Measurements from ENCODE around the gene GJC3.
"Not testable (repeated sequence)": the region's sequence is repeated elsewhere in the genome, so short reads cannot be mapped to it uniquely, and the experiment has no call there.

GJC3 gene

DNA sequence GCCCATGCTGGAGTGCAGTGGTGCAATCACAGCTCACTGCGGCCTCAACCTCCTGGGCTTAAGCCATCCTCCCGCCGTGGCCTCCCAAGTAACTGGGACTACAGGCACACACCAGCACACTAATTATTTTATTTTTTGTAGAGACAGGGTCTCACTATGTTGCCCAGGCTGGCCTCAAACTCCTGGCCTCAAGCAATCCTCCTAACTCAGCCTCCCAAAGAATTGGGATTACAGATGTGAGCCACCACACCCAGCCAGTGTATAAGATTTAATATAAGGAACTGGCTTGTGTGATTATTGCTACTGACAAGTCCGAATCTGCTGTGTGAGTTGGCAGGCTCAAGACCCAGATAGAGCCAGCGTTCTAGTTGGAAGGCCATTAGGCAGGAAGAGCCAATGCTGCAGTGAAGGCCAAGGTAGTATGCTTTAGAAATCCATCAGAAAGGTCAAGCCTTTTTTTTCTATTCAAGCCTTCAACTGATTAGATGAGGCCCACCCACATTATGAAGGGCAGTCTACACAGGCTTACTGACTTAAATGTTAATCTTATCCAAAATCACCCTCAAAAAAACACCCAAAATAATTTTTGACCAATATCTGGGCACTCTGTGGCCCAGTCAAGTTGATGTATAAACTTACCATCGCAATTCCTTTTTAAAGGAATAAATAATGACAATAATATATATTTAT is 29.4 kb downstream of the GJC3 start:
- peaks cover 18% of the 10 kb centered on the region for H3K36me3 Mint-ChIP-seq (ENCODE audit: low read depth)

DNA sequence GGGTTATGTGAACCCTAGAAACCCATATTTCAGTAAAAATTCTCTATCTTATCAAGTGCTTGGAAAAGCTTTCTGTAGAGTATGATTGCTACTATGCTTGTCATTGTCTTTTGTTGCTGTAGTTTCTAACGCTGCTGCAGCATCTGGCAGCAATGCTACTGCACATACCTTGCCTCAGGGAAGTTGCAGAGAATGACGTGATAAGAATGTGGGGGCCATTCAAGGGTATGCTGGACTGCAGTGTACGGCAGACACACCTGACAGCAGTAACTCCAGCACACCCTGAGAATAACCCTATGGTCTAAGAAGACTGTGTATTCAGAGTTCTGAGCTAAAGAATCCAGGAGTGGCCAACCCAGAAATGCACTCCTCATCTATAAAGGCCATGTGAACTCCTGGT is 30.6 kb downstream of the GJC3 start:
- H3K27me3 Mint-ChIP-seq (ENCODE audit: low read depth), result peaks cover 3% of the 10 kb centered on the region
- H3K4me1 Mint-ChIP-seq, result no peaks in the 10 kb centered on the region
- no peak overlapping the region for H3K4me3 Mint-ChIP-seq
- H3K27ac Mint-ChIP-seq, result no peak overlapping the region
- TF ChIP-seq, protein P1, sequence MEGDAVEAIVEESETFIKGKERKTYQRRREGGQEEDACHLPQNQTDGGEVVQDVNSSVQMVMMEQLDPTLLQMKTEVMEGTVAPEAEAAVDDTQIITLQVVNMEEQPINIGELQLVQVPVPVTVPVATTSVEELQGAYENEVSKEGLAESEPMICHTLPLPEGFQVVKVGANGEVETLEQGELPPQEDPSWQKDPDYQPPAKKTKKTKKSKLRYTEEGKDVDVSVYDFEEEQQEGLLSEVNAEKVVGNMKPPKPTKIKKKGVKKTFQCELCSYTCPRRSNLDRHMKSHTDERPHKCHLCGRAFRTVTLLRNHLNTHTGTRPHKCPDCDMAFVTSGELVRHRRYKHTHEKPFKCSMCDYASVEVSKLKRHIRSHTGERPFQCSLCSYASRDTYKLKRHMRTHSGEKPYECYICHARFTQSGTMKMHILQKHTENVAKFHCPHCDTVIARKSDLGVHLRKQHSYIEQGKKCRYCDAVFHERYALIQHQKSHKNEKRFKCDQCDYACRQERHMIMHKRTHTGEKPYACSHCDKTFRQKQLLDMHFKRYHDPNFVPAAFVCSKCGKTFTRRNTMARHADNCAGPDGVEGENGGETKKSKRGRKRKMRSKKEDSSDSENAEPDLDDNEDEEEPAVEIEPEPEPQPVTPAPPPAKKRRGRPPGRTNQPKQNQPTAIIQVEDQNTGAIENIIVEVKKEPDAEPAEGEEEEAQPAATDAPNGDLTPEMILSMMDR (IDR thresholded peaks at IDR 0.05; ENCODE audit: unreplicated experiment in 3 of 3), result no peak
- H3K9me3 Mint-ChIP-seq, result peaks cover 6% of the 10 kb centered on the region
- peaks cover 18% of the 10 kb centered on the region for H3K36me3 Mint-ChIP-seq (ENCODE audit: low read depth)

More for the DNA sequence above, 29.4 kb downstream of the GJC3 start:
- no peak overlapping the region for H3K27ac Mint-ChIP-seq
- peaks cover 6% of the 10 kb centered on the region for H3K9me3 Mint-ChIP-seq
- TF ChIP-seq, protein P1 (IDR thresholded peaks at IDR 0.05; ENCODE audit: unreplicated experiment in 3 of 3), result no peak
- peaks cover 5% of the 10 kb centered on the region for H3K27me3 Mint-ChIP-seq (ENCODE audit: low read depth)
- no peak overlapping the region for H3K4me3 Mint-ChIP-seq
- no peaks in the 10 kb centered on the region for H3K4me1 Mint-ChIP-seq

DNA sequence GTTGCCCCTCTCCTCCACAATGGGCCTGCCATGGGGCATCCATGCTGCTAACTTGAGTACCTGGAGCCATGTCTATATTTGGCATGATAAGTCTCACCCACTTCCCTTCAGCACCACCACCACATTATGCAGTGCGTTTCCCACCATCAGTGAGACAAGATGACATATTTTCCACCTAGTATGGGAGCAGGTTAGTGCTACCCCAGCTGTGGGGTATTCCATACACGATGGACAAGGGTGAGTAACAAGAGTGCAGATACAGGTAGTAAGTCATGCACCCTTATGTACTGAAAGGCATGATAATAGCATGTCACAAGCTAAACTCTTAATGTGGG is 31.4 kb downstream of the GJC3 start:
- TF ChIP-seq, protein P1 (IDR thresholded peaks at IDR 0.05; ENCODE audit: unreplicated experiment in 3 of 3), result no peak
- H3K27me3 Mint-ChIP-seq (ENCODE audit: low read depth), result peaks cover 3% of the 10 kb centered on the region
- no peaks in the 10 kb centered on the region for H3K4me1 Mint-ChIP-seq
- no peak overlapping the region for H3K27ac Mint-ChIP-seq
- peaks cover 18% of the 10 kb centered on the region for H3K36me3 Mint-ChIP-seq (ENCODE audit: low read depth)
- H3K4me3 Mint-ChIP-seq, result no peak overlapping the region
- peaks cover 6% of the 10 kb centered on the region for H3K9me3 Mint-ChIP-seq

DNA sequence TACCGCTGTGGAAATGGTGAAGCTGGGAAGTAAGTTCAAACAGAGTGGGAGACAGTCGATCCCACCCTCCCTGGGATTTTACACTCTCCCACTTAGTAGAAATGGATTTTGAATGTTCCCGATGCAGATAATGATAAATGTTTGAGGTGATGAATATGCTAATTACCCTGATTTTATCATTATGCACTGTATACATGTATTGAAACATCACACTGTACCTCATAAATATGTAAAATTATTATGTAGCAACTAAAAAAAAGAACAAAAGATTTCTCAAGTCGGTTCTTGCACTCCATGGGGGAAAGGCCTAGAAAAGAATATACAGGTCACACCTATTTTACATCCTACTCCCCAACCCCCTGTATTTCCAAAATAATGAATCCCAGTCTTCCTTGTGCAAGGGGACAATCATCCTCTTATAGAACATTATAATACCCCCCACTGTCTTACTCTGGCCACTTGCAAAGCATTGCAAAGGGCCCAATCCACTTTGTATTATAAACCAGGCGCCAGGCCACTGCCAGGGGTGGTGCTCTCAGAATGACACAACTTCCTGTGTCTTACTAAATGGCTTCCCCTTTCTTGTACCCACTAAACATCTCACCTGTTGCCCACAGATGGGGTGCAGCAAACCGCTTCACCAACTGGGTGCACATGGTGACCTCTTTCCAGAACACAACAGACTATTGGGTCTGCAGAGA is 31.9 kb downstream of the GJC3 start:
- Mint-ChIP-seq H3K36me3 (ENCODE audit: low read depth) (peaks cover 15% of the 10 kb centered on the region), H3K27me3 (ENCODE audit: low read depth) (peaks cover 3% of the 10 kb centered on the region), H3K4me1 (no peaks in the 10 kb centered on the region), H3K27ac (no peak overlapping the region), H3K9me3 (peaks cover 3% of the 10 kb centered on the region), H3K4me3 (no peak overlapping the region)
- TF ChIP-seq, protein P1 (IDR thresholded peaks at IDR 0.05; ENCODE audit: unreplicated experiment in 3 of 3), result no peak

DNA sequence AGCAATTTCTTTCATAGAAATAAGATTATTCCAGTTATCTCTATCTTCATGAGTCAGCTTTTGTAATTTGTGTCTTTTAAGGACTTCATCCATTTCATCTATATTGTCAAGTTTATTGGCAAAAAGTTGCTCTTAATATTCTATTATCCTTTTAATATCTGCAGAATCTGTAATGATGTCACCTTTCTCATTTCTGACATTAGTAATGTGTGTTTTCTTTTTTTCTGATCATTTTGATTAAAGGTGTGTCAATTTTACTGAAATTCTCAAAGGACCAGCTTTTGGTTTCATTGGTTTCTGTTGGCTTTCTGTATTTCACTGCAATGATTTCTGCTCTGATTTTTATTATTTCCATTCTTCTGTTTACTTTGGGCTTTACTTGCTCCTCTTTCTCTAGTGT is 34.7 kb downstream of the GJC3 start:
- Mint-ChIP-seq H3K27me3 (ENCODE audit: low read depth) (peaks cover 3% of the 10 kb centered on the region), H3K36me3 (ENCODE audit: low read depth) (peaks cover 10% of the 10 kb centered on the region), H3K9me3 (peaks cover 12% of the 10 kb centered on the region), H3K4me3 (no peak overlapping the region), H3K27ac (no peak overlapping the region), H3K4me1 (no peaks in the 10 kb centered on the region)
- TF ChIP-seq, protein P1 (IDR thresholded peaks at IDR 0.05; ENCODE audit: unreplicated experiment in 3 of 3), result no peak

DNA sequence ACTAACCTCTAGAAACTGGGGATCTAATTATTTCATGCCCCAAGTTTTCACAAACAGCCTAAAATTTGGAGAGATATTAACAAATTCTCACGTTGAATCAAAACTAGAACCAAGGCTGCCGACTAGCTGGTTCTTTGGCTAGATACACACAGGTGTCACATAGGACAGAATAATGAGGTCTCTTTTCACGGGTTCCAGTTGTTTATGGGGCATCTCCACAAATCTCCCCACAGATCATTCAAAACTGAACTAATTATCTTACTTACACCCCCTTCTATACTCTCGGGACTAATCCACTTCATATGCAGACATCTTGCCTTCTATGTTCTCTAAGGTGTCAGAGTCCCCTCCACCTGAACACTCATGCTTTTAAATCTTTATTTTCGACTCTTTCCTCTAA is 36.1 kb downstream of the GJC3 start:
- Mint-ChIP-seq H3K4me3 (no peak overlapping the region), H3K4me1 (no peaks in the 10 kb centered on the region), H3K27me3 (ENCODE audit: low read depth) (peaks cover 3% of the 10 kb centered on the region), H3K9me3 (peaks cover 18% of the 10 kb centered on the region), H3K27ac (no peak overlapping the region), H3K36me3 (ENCODE audit: low read depth) (peaks cover 18% of the 10 kb centered on the region)
- TF ChIP-seq, protein P1 (IDR thresholded peaks at IDR 0.05; ENCODE audit: unreplicated experiment in 3 of 3), result no peak

DNA sequence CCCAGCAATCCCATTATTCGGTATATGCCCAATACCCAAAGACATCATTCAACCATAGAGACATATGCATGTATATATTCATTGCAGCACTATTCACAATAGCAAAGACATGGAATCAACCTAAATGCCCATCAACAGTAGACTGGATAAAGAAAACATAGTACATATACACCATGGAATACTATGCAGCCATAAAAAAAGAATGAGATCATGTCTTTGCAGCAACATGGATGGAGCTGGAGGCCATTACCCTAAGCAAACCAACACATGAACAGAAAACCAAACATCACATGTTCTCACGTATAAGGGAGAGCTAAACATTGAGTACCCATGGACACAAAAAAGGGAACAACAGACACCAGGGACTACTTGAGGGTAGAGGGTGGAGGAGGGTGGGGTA is 39.1 kb downstream of the GJC3 start:
- H3K9me3 Mint-ChIP-seq, result peaks cover 31% of the 10 kb centered on the region
- H3K27ac Mint-ChIP-seq; H3K4me3 Mint-ChIP-seq; H3K4me1 Mint-ChIP-seq; H3K27me3 Mint-ChIP-seq (ENCODE audit: low read depth): not testable (repeated sequence)
- H3K36me3 Mint-ChIP-seq (ENCODE audit: low read depth), result peaks cover 31% of the 10 kb centered on the region

DNA sequence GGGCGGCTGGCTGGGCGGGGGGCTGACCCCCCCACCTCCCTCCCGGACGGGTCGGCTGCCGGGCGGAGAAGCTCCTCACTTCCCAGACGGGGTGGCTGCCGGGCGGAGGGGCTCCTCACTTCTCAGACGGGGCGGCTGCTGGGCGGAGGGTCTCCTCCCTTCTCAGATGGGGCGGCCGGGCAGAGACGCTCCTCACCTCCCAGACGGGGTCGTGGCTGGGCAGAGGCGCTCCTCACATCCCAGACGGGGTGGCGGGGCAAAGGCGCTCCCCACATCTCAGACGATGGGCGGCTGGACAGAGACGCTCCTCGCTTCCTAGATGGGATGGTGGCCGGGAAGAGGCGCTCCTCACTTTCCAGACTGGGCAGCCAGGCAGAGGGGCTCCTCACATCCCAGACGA is 41.1 kb downstream of the GJC3 start:
- not testable (repeated sequence) for H3K4me1 Mint-ChIP-seq; H3K27ac Mint-ChIP-seq; H3K27me3 Mint-ChIP-seq (ENCODE audit: low read depth); H3K4me3 Mint-ChIP-seq
- H3K9me3 Mint-ChIP-seq, result peaks cover 43% of the 10 kb centered on the region
- peaks cover 31% of the 10 kb centered on the region for H3K36me3 Mint-ChIP-seq (ENCODE audit: low read depth)

Data from nephron (organoid).